OCI-LY1 (cell line): Measurements from ENCODE around the gene SYNPO2.

Source experiments
- H2AFZ ChIP-seq: fragments of 200-600 bp; sonication (generic), shearing (Covaris generic); 2 replicates; pipeline ENCODE4 v1.6.0; 2014; ENCODE audit warnings: antibody characterized with exemption, mild to moderate bottlenecking, low read length
- H3F3A ChIP-seq: fragments of 200-600 bp; sonication (generic), shearing (Covaris generic); 2 replicates; pipeline ENCODE4 v1.6.0; 2014; ENCODE audit warnings: mild to moderate bottlenecking, antibody characterized with exemption, low read length, moderate library complexity; ENCODE audit not compliant: insufficient read depth
- H3K27ac ChIP-seq: fragments of 200-600 bp; sonication (generic); 2 replicates; pipeline ENCODE4 v1.5.1; 2014; ENCODE audit warnings: low read length, mixed run types, mild to moderate bottlenecking, low read depth; ENCODE audit not compliant: poor library complexity, severe bottlenecking
- H3K27me3 ChIP-seq: fragments of 200-600 bp; sonication (generic); 2 replicates; pipeline ENCODE4 v1.6.0; 2014; ENCODE audit warnings: antibody characterized with exemption, mild to moderate bottlenecking, low read length, moderate library complexity; ENCODE audit not compliant: insufficient read depth
- H3K36me3 ChIP-seq: fragments of 200-600 bp; sonication (generic); 2 replicates; pipeline ENCODE4 v1.6.1; 2014; ENCODE audit warnings: mild to moderate bottlenecking, antibody characterized with exemption, low read length, moderate library complexity, mixed read lengths; ENCODE audit not compliant: insufficient read depth
- H3K4me1 ChIP-seq: fragments of 200-600 bp; sonication (generic); 2 replicates; pipeline ENCODE4 v1.5.1; 2014; ENCODE audit warnings: mild to moderate bottlenecking, low read length, moderate library complexity; ENCODE audit not compliant: insufficient read depth, severe bottlenecking
- H3K4me2 ChIP-seq: fragments of 200-600 bp; sonication (generic), shearing (Covaris generic); 2 replicates; pipeline ENCODE4 v1.6.1; 2014; ENCODE audit warnings: low read length
- H3K4me3 ChIP-seq: fragments of 200-600 bp; sonication (generic); 2 replicates; pipeline ENCODE4 v1.5.1; 2014; ENCODE audit warnings: low read length, low read depth, mild to moderate bottlenecking, mixed read lengths; ENCODE audit not compliant: poor library complexity, severe bottlenecking
- H3K79me2 ChIP-seq: fragments of 200-600 bp; shearing (Covaris generic); 2 replicates; pipeline ENCODE4 v1.6.1; 2016; ENCODE audit warnings: mixed run types, low read length, mixed read lengths; ENCODE audit not compliant: insufficient read depth
- H3K9ac ChIP-seq: fragments of 200-600 bp; sonication (generic), shearing (Covaris generic); 2 replicates; pipeline ENCODE4 v1.6.1; 2014; ENCODE audit warnings: mild to moderate bottlenecking, low read length, mixed read lengths
- H3K9me2 ChIP-seq: fragments of 200-600 bp; sonication (generic), shearing (Covaris generic); 2 replicates; pipeline ENCODE4 v1.6.1; 2014; ENCODE audit warnings: low read depth, mild to moderate bottlenecking, low read length, mixed read lengths
- H3K9me3 ChIP-seq: fragments of 200-600 bp; shearing (Covaris generic); 2 replicates; pipeline ENCODE4 v1.6.1; 2014; ENCODE audit warnings: low read length, mixed read lengths
- H4K20me1 ChIP-seq: fragments of 200-600 bp; sonication (generic), shearing (Covaris generic); 2 replicates; pipeline ENCODE4 v1.6.0; 2016; ENCODE audit warnings: mild to moderate bottlenecking, low read length; ENCODE audit not compliant: insufficient read depth
- EZH2 ChIP-seq: fragments of 200-600 bp; sonication (generic), shearing (Covaris generic); IDR thresholded peaks from 2 replicates; pipeline ENCODE4 v1.8.0; 2017; ENCODE audit warnings: borderline replicate concordance, mixed run types, mild to moderate bottlenecking, antibody characterized with exemption, low read length, moderate library complexity, mixed read lengths
- TF ChIP-seq, protein P1 (sequence below): fragments of 200-600 bp; sonication (generic), shearing (Covaris generic); IDR thresholded peaks from 2 replicates; pipeline ENCODE4 v1.5.1; 2017; ENCODE audit warnings: mild to moderate bottlenecking, antibody characterized with exemption, low read length, moderate library complexity, mixed read lengths

Gene SYNPO2

DNA sequence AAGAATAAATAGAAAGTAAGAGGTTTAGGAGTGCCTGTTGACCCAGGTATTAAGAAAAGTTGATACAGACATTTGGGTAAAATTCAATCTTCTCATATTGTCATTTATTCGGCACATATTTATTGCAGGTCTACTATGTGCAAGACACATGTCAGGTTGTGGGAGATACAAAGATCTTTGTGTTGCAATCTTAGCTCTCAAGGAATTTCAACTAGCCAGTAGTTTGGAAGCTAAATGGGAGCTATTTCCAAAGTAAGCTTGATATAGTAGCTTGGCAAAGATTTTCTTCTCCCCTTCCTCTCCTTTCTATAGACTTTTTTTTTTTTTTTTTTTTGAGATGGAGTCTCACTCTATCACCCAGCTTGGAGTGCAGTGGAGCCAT lies 122.9 kb downstream of the SYNPO2 start:
- H3K9me3 ChIP-seq, result no peaks in the 10 kb centered on the region
- no peak overlapping the region for H3K9ac ChIP-seq
- H3K9me2 ChIP-seq, result no peaks in the 10 kb centered on the region
- no peaks in the 10 kb centered on the region for H3K36me3 ChIP-seq
- no peaks in the 10 kb centered on the region for H3K79me2 ChIP-seq
- no peaks in the 10 kb centered on the region for H3K4me1 ChIP-seq
- no peak overlapping the region for H3K4me2 ChIP-seq
- H3F3A ChIP-seq, result no peaks in the 10 kb centered on the region
- no peak overlapping the region for H3K27ac ChIP-seq
- no peaks in the 10 kb centered on the region for H3K27me3 ChIP-seq
- no peaks in the 10 kb centered on the region for H4K20me1 ChIP-seq
- no peak for TF ChIP-seq EZH2
- TF ChIP-seq, protein P1, sequence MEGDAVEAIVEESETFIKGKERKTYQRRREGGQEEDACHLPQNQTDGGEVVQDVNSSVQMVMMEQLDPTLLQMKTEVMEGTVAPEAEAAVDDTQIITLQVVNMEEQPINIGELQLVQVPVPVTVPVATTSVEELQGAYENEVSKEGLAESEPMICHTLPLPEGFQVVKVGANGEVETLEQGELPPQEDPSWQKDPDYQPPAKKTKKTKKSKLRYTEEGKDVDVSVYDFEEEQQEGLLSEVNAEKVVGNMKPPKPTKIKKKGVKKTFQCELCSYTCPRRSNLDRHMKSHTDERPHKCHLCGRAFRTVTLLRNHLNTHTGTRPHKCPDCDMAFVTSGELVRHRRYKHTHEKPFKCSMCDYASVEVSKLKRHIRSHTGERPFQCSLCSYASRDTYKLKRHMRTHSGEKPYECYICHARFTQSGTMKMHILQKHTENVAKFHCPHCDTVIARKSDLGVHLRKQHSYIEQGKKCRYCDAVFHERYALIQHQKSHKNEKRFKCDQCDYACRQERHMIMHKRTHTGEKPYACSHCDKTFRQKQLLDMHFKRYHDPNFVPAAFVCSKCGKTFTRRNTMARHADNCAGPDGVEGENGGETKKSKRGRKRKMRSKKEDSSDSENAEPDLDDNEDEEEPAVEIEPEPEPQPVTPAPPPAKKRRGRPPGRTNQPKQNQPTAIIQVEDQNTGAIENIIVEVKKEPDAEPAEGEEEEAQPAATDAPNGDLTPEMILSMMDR, result no peak
- H2AFZ ChIP-seq, result no peak overlapping the region
- H3K4me3 ChIP-seq, result no peak overlapping the region

DNA sequence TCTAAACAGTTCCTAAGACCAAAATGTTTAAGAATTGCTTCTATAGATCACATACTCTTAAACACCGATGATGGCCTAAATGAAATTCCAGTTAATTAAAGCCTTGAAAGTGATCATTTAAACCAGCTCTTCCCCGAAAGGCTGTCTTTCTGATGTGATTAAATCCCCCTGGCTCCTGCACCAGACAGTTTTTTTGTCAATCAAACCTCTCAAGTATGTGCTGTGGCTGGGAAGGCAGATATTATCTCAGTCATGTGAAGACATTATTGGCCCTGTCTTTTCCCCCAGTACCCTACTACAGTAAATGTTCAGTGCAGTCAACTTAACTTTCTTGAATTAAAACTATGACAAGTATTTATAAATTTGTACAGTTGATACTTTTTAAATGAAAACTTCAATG lies 126.0 kb downstream of the SYNPO2 start:
- H3K9me2 ChIP-seq, result no peaks in the 10 kb centered on the region

DNA sequence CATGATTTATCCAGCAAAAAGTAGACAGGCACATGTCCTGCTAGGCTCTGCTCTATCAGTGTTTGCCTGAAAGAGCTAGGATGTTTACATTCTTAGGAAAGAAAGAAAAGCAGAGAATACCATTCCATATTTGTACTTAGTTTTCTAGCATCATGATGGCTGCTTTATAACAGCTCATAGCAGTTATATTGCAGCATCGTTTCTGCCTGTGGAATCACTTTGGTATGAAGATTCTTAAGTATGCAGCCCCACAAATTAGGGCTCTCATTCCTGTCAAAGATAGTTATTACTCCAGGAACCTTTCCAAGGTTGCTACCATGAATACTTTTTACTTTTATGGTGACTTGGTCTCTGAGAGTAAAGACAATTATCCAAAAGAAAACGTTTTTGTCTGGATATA lies 128.0 kb downstream of the SYNPO2 start:
- H3K36me3 ChIP-seq, result no peaks in the 10 kb centered on the region
- H3K4me3 ChIP-seq, result no peak overlapping the region
- no peaks in the 10 kb centered on the region for H4K20me1 ChIP-seq
- H3K27me3 ChIP-seq, result no peaks in the 10 kb centered on the region
- H3F3A ChIP-seq, result no peaks in the 10 kb centered on the region
- no peak overlapping the region for H3K9ac ChIP-seq
- H3K9me2 ChIP-seq, result no peaks in the 10 kb centered on the region
- no peaks in the 10 kb centered on the region for H3K4me1 ChIP-seq
- H3K27ac ChIP-seq, result no peak overlapping the region
- H3K79me2 ChIP-seq, result no peaks in the 10 kb centered on the region
- no peaks in the 10 kb centered on the region for H3K9me3 ChIP-seq
- no peak for TF ChIP-seq EZH2
- TF ChIP-seq, protein P1, result no peak
- H3K4me2 ChIP-seq, result no peak overlapping the region
- no peak overlapping the region for H2AFZ ChIP-seq

More for the DNA sequence above, 126.0 kb downstream of the SYNPO2 start:
- H3K4me3 ChIP-seq, result no peak overlapping the region
- no peak overlapping the region for H3K27ac ChIP-seq
- no peaks in the 10 kb centered on the region for H3K27me3 ChIP-seq
- no peaks in the 10 kb centered on the region for H3K4me1 ChIP-seq
- H3K4me2 ChIP-seq, result no peak overlapping the region
- no peak overlapping the region for H3K9ac ChIP-seq
- no peaks in the 10 kb centered on the region for H3K36me3 ChIP-seq
- no peaks in the 10 kb centered on the region for H4K20me1 ChIP-seq
- H3K79me2 ChIP-seq, result no peaks in the 10 kb centered on the region
- no peaks in the 10 kb centered on the region for H3F3A ChIP-seq
- no peak for TF ChIP-seq EZH2
- TF ChIP-seq, protein P1, result no peak
- no peaks in the 10 kb centered on the region for H3K9me3 ChIP-seq
- no peak overlapping the region for H2AFZ ChIP-seq
